Hypothalamus (tissue), 51 donors: ENCODE measurements around the gene TSHZ3.

Source experiments
- DNase-seq, 51 donors: peaks; one replicate each; lab custom pipeline; 2025; lab: John Stamatoyannopoulos, UW

TSHZ3 gene

DNA sequence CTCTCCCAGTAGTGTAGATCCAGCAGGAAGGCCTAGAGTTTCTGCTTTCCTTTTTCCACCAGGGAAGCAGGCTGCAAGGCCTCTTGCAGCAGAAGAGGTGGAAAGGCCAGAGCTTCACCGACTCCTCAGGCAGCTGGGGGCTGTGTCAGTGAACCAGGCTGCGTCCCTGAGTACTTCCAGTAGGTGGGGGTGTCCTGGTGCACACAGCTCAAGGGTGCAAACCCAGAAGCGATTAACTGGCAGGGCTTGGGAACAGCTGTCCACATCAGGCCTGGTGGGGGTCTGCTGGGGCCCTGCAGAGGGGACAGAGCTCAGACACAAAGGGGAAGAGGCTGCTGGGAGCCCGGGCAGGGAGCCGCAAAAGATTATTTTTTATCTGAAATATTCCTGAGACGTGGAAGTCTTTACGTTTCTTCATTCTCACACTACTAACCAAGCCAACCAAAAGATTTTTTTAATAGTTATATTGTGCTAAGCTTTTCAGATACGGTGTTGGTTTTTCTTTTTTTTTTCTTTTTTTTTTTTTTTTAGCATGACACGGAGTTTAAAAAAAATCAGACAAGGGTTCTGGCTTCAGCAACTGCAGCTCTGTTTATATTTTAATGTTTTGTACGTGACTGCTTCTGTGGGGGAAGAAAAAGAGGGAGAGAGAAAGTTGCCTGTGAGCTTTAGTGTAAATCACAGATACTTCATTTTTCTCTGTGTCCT lies 11.0 kb downstream of the TSHZ3 start:
- DNase-seq, result peak in 5 of 51 donors; percentile 7 to 29 (median 12)

DNA sequence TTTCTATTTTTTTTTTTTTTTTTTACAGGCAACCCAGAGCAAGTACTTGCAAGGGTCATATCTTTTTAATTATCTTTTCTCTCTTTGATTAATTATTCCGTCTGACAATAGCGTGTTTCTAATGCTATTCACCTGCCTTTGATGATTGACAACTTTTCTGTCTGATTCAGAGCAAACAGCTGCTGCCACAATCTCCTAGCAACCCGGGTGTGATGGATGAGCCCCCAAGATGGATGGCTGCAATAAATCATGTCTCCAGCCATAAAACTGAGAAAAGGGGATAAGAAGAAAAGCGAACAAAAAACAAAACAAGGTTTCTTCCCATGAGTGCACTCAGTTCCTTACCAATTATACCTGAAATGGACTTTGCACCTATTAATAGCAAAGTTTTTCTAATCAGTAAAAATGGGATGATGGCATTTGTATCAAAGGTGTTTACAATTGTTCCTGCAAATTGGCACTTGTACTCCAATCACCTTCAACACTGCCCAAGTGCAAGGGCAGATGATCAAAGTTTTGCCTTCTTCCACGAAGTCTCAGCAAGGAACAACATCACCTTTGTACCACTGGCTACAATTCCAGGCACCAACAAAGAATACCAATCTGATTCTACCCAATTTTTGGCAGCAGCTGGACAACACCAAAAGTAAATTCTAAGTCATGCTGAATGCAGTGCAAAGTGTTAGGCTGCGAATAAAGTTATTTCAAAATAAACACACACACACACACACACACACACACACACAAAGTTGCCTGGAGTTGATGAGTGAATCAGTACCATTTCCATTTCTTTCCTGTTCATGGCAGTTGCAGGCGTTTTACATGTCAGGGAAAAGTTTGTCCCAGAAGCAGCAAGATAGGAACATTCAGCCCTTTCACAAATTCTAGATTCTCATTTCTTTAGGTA lies 12.0 kb downstream of the TSHZ3 start:
- DNase-seq, result no peak

DNA sequence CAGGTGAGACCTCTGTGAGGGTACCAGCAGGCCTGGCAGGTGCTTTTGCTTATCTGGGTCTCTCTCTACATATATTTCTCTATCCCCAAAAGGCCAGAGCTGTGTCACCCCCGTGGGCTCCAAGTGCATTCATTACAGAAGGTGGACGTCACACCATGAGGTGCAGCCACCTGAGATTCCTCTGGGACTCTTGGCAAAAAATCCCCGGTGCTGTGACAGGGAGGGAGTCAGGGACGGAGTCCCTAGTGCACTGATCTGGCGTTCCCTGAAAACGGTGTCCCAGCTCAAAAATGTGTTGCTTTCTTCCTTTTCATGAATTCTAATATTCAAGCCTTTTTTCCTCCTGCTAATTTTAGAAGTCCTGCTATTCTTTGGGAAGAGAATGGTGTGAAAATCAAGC lies 13.5 kb downstream of the TSHZ3 start:
- DNase-seq, result no peak

DNA sequence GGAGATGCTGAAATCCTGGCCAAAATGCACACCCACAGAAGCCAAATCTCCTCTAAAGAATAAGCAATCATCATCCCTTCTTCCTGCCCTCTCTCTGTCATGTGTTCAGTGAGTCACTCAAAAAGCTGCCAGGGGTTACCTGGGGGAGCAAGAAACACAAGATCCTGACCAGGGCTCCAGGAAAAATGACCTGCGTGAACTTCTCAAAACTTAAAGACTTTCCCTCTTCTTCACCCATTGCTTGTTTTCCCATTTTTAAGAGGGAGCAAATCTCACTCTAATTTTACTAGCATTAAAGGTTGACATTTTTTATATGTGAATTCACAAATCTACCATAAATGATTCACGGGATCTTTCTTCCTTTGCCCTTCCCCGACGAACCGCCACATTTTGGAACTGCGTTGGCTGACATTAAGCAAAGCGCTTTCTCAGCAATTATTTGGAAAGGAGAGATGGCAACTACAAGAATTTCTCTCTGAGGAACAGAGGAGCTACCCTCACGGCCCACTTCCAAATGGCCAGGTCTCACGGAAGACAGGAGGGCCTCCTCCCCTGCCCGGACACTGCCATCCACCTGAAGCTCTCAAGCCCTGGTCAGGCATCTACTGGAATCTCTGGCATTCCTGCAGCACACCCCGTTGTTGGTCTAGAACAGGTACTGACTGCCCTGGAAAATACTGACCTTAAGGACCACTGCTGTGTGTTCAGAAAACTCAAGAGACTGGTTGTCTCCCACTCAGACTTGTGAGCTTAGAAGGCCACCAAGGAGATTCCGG lies 14.2 kb downstream of the TSHZ3 start:
- no peak for DNase-seq

DNA sequence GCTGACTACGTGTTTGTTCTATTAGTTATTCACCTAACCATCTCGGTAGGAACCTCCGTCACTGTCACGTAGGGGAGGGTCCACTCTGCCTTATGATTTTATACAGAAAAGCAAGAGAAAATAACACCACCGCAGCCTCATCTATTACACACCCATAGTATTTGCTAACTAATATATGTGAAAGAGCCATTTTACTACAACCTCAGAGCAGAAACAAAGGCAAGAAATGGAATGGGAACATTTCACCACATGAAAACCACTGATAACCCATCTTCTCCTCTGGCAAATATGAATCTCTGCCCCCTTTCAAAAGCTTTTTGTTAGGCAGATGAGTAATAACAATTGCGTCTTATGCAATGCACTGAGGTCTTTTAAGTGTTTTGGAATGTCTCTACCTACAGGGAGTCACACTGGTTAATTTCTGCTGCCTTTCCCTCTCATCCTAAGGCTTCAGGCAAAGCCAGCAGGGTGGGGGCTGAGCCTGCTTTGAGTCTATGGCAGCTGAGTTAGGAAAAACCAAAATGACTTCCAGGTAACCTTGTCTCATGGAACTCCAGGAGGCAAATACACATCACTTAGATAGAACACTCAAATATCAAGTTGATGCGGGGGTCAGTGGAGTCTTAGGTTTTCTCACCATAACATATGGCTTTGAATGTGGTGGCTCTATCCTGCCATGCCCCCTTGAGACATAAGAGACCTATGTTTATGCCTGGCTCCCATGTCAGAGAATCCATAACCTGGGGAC lies 15.0 kb downstream of the TSHZ3 start:
- no peak for DNase-seq

DNA sequence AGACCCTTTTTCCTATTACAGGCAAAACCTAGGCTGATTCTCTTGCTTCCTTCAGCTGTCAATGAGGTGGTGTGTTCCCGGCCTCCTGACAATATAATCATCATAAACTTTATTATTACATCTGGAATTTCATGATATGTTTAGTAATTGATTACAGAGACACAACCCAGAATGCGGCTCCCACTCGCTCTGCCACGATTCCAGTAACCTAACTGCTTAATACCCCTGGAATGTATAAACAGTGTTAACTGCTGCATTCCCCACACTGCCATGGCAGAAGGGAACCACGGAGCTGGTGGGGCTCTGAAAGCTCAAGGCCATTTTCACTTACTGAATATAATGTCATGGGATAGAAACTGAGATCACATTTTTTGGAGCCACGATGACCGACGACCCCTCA lies 17.1 kb downstream of the TSHZ3 start:
- DNase-seq, result no peak

DNA sequence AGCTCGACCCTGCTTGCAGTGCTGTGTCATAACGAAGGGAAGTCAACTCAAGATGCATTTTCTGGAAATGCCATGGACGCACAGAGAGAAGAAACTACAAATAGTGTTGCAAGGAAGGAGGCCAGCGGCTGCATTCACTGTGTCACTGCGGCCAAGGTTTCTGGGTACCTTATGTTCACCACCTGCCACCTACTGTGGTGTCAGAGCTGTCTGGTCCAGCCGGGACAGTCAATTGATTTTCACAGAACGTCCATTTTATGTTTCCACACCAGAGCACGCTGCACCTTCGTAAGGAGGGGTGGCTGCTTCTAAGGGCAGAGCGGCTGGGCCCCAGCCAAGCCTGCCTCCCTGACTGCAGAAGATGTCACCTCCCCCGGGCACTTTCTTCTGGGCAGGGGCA lies 17.7 kb downstream of the TSHZ3 start:
- DNase-seq, result no peak

DNA sequence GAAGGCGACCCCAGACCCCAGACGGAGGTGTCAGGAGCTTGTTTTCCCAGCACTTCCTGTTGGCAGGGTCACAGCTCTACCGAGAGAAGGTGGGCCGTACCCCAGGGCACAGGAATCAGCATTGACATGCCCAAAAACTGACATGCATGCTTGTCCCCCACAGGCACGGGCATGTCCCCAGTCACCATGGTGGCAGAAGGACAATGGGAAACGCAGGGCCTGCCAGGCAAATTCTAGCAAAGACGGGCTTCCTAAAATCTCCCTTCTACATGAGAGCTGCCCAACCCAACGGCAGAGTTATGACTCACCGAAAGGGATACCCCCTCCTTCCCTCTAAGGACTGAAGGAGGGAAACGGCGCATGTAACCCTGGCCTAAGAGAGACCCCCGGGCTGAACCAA lies 18.5 kb downstream of the TSHZ3 start:
- no peak for DNase-seq

DNA sequence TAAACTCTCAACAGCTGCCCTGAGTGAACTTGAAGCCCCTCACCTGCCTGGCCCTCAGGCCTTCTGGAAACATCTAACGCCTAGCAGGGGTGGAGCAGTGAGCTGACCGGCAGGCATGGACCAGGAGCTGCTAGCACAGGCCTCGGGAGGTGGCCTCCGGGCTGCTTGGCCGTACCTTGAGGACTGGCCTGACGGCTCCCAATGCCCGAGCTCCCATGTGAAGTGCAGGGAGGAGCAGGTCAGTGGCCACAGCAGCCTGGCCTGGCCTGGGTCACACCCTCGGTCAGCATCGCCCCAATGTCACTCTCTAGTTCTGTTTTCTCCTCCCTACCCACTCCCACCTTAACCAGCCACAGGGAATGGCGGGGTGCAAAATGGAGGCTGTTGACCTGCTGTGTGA lies 19.0 kb downstream of the TSHZ3 start:
- DNase-seq, result no peak

DNA sequence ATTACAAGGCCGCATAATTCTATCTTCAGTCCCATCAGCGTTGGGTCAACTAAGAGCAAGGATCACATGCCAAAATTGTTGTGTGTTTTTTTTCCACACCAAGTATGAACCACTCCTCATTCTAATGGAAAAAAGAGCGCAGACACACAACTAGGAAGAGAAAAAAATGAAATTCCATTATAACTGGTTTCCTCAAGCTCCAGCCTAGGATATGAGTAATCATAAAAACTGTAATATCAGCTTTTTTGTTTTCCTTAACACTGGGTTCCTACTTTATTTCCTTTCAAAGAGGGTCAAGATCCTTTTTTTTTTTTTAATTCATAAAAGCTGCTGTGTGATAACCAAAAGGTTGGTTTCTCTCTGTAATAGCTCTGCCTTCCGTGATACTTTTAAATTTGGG lies 19.4 kb downstream of the TSHZ3 start:
- no peak for DNase-seq

DNA sequence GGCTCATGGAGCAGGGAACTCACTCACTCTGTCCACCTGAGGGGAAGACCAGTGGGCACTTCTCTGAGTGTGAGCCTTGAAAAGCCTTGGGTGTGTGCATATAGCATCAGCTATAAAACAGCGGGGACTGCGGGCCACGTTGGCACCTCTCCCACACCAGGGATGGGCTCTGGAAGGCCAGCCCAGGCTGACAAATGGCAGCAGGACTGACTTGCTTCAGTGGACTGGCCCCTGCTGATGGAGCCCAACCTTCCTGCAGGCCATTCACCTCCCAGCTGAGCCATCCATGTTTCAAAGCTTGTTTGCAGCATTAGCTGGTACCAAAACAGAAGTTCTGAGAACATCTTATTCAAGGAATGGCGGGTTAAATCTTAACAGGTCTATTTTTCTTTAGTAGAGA lies 21.0 kb downstream of the TSHZ3 start:
- DNase-seq, result no peak

DNA sequence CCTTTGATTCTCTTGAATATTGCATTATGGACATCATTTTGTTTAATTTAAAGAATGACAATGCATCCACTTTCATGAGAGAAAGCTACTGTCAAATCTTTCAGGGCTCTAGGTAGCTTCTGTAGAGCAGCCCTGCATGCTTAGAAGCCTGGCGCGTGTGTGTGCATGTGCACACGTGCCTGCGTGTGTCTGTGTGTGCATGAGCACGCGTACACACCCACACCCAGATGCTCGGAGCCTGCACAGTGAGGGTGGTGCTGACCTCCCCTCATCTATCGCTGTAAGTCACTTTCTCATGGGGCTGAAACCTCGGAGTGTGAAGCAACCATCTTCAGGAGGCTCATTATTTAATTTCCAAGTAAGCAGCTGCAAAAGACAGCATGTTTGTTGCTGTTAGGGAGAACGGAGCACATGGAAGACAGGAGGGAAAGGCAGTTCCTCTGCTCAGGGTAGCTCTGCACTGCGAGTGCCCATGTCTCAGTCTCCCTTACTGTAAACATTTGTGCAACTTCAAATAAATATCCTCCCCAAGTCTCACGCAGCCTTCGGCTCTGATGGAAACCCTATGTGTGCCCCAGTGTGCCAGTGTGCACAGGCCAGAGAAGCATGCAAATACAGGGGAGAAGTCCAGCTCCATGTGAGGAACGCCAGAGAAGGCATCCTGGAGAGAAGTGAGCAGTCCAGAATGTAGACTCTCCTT lies 22.8 kb downstream of the TSHZ3 start:
- no peak for DNase-seq

DNA sequence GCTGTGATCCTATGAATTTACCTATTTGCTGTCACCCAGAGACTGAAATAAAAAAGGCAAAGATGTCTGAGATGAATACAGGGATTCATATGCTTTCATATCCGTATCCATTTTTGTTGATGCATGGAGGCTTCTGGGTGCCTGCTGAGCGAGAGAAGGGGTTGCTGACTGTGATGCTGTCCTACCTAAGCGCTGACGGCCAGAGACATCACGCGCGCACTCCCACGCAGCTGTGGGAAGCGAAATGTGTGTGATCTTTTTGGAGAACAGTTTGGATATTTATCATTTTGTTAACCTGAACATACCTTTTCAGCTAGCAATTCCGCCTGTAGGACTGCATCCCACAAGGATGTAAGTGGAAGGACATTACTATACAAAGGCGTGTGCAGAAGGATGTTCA lies 23.9 kb downstream of the TSHZ3 start:
- DNase-seq, result no peak

DNA sequence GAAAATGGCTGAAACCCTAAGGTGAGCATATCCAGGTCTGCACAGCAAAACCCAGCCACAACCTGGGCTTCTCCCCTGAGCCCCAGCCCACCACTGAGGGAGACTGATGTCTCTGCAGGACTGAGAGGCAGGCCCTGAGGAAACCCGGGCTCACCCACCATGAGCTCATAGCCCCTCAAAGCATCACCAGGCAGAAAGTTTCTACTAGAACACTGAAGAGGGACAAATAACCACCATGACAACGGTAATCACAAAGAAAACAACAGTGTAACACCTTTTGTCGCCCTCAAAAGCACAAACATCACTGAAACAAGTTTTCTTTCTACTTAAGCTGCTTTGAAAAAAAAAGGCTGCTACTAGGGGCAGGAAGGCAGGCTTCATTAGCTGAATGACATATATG lies 29.8 kb downstream of the TSHZ3 start:
- DNase-seq, result no peak

DNA sequence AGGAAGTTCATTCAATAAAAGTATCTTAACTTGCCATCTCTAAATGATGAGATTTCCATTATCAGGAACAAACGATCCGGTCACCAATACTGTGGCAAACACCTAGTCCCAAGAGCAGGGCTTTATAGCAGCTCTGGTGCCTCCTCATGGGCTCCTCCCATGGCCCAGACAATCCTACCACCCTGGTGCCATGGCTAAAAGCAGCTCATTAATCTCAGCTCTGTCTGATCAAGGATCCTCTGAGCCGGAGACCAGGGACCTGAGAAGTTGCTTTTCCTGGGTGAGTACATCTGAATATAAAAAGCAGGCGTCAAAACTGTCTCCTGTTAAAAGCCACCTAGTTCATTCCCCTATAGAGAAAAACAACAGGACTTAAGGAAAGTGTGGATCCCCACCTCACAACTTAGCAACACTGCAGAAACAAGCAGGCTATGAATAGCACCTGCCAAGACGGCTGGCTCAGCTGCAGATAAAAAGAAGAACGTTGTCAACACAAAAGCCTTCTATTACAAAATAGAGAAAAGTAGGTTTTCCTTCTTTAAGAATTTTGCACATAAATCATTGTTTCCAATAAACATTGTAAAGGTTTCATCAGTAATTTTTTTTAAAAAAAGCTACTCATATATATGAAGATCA lies 30.3 kb downstream of the TSHZ3 start:
- no peak for DNase-seq

DNA sequence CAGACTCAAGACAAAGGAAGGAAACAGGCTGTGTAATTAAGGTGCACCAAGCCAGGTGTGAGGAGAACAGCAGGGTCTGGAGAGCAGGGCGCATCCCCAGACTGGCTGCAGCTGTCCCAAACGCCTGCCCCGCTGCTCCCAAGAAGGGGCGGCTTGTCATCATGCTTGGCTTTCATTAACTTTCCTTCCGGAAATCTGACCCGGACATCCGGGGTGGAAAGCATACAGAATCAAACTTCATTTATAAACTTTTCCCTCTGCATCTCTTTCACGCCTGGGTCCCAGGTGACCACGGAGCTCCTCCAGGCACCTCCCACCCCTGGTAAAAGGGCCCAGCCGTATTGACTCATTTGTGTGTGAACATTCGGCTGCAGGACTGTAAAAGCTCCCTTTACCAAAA lies 31.7 kb downstream of the TSHZ3 start:
- DNase-seq, result no peak

DNA sequence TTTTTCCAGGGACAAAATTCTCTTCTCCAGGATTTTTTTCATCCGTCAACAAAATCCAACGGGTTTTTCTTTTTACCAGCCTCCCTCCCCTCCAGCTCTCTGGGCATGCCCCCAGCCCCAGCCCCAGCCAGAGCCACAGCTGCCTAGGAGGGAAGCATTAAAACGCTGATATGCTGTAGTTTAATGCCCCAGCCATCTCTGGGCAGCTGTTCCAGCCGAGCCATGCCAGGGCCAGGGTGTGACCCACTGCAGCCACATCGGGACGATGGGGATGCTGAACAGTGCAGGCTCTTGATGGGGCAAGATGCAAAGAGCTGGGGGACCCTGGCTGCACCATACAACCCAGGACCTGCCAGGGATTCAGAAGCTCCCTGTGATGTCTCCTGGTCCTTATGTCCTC lies 32.1 kb downstream of the TSHZ3 start:
- no peak for DNase-seq

DNA sequence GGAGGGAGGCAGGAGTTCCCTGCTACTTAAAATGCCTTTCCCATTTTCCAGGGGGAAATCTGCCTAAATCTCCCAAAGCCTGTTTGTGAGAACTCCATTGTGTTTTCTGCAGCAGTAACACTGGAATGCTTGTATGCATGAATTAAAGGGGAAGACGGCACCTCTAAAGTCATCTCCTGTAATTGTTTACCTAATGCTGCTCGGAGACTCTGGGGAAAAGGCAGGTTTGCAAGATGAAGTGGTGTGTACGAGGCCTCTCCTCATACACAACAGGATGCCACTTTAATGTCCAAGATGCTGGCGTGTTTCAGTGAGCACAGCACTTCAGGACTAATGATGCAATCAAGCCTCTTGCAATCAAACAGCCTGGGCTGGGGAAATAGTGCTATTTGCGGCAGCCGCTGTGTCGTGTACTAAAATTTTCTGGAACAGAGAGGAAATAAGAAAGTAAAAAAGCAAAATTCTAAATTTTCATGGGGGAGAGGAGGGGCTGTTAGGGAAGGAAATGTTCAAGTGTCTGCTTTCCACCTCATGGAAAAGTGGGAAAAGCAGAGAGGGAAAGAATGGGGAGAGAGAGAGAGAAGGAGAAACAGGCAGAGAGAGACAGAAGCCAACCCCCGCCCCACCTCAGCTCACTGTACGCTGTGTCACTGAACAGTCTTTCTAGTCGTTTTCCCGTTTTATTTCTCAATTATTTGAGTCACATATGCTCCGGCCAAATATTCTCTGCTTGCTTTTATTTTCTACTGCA lies 32.9 kb downstream of the TSHZ3 start:
- DNase-seq, result peak in 4 of 51 donors; percentile 11 to 57 (median 24)

DNA sequence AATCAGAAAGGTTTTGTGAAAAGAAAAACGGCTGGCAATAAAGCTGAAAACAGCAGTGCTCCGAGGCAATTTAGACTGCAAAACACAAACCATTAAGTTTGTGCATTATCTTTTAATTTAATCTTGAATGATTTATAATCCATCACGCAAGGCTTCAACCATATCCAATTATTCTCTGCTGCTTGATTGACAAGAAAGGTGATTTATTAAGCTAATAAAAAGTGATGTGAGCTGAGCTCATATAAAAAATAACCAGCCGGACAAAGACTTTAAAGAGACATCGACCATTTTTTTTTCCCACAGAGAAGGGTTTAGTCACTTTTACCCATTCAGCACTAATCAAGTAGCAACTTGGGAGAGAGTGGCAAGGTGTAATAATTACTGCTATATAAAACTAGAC lies 33.6 kb downstream of the TSHZ3 start:
- DNase-seq, result no peak
